Duodenal mucosa (tissue), 2 donors: ENCODE measurements around the gene ALPK1.

ENCODE experiments used
- H3K27ac ChIP-seq: one replicate; pipeline ENCODE4 v1.7.0; 2013; ENCODE audit warnings: low read depth, low read length
- H3K27me3 ChIP-seq, 2 donors: one replicate each; pipeline ENCODE4 v1.7.0; 2013; ENCODE audit warnings: low read length in 2 of 2, control low read depth in 1 of 2; ENCODE audit not compliant: insufficient read depth in 2 of 2, control insufficient read depth in 1 of 2
- H3K36me3 ChIP-seq, 2 donors: one replicate each; pipeline ENCODE4 v1.7.0; 2013; ENCODE audit warnings: low read length in 2 of 2, control low read depth in 1 of 2; ENCODE audit not compliant: insufficient read depth in 2 of 2, control insufficient read depth in 1 of 2
- H3K4me1 ChIP-seq, 2 donors: one replicate each; pipeline ENCODE4 v1.7.0; 2013; ENCODE audit warnings: low read length in 2 of 2, control low read depth in 1 of 2; ENCODE audit not compliant: insufficient read depth in 2 of 2, control insufficient read depth in 1 of 2
- H3K4me3 ChIP-seq, 2 donors: one replicate each; pipeline ENCODE4 v1.7.0; 2013; ENCODE audit warnings: low read length in 2 of 2, low read depth in 1 of 2
- H3K9ac ChIP-seq, 2 donors: one replicate each; pipeline ENCODE4 v1.7.0; 2013; ENCODE audit warnings: low read length in 2 of 2, low read depth in 1 of 2
- H3K9me3 ChIP-seq, 2 donors: one replicate each; pipeline ENCODE4 v1.7.0; 2013; ENCODE audit warnings: low read length in 2 of 2, control low read depth in 1 of 2; ENCODE audit not compliant: control insufficient read depth in 1 of 2

The ALPK1 gene

GRCh38 chr4:112352736-112353135 lies 55.6 kb downstream of the ALPK1 start:
- H3K27ac ChIP-seq, result no peak overlapping the region
- no peak overlapping the region for H3K4me3 ChIP-seq
- H3K9ac ChIP-seq, result no peak overlapping the region
- no peaks in the 10 kb centered on the region for H3K9me3 ChIP-seq
- H3K36me3 ChIP-seq, result peaks cover 10 to 12% of the 10 kb centered on the region in 2 donors
- H3K27me3 ChIP-seq, result no peaks in the 10 kb centered on the region
- H3K4me1 ChIP-seq, result no peaks in the 10 kb centered on the region

- H3K4me1 ChIP-seq, result no peaks in the 10 kb centered on the region
- H3K27me3 ChIP-seq, result no peaks in the 10 kb centered on the region
- peaks cover 2 to 3% of the 10 kb centered on the region in 2 donors for H3K9me3 ChIP-seq
- H3K9ac ChIP-seq, result no peak overlapping the region
- H3K36me3 ChIP-seq, result peaks cover 10 to 12% of the 10 kb centered on the region in 2 donors
- H3K27ac ChIP-seq, result no peak overlapping the region
- H3K4me3 ChIP-seq, result no peak overlapping the region
Measured at GRCh38 chr4:112355662-112356061, 58.5 kb downstream of the ALPK1 start.

GRCh38 chr4:112357453-112357852 lies 60.3 kb downstream of the ALPK1 start:
- Histone ChIP-seq H3K4me3 (no peak overlapping the region), H3K9ac (no peak overlapping the region), H3K9me3 (peaks cover 7 to 15% of the 10 kb centered on the region in 2 donors), H3K27me3 (no peaks in the 10 kb centered on the region), H3K4me1 (no peaks in the 10 kb centered on the region), H3K36me3 (peaks cover 10 to 20% of the 10 kb centered on the region in 2 donors), H3K27ac (no peak overlapping the region)

- no peak overlapping the region for H3K4me3 ChIP-seq
- H3K4me1 ChIP-seq, result no peaks in the 10 kb centered on the region
- no peaks in the 10 kb centered on the region for H3K27me3 ChIP-seq
- no peak overlapping the region for H3K27ac ChIP-seq
- no peak overlapping the region for H3K9ac ChIP-seq
- H3K36me3 ChIP-seq, result peaks cover 10 to 20% of the 10 kb centered on the region in 2 donors
- peaks cover 7 to 15% of the 10 kb centered on the region in 2 donors for H3K9me3 ChIP-seq
Measured at GRCh38 chr4:112357897-112358296, 60.7 kb downstream of the ALPK1 start.

GRCh38 chr4:112358415-112358814 lies 61.2 kb downstream of the ALPK1 start:
- H3K4me3 ChIP-seq, result no peak overlapping the region
- no peaks in the 10 kb centered on the region for H3K4me1 ChIP-seq
- peaks cover 10 to 20% of the 10 kb centered on the region in 2 donors for H3K36me3 ChIP-seq
- H3K27ac ChIP-seq, result no peak overlapping the region
- H3K9ac ChIP-seq, result no peak overlapping the region
- peaks cover 7 to 15% of the 10 kb centered on the region in 2 donors for H3K9me3 ChIP-seq
- H3K27me3 ChIP-seq, result no peaks in the 10 kb centered on the region

- Histone ChIP-seq H3K27me3 (no peaks in the 10 kb centered on the region), H3K9me3 (peaks cover 7 to 15% of the 10 kb centered on the region in 2 donors), H3K4me3 (no peak overlapping the region), H3K9ac (no peak overlapping the region), H3K36me3 (peaks cover 10 to 20% of the 10 kb centered on the region in 2 donors), H3K4me1 (no peaks in the 10 kb centered on the region), H3K27ac (no peak overlapping the region)
Measured at GRCh38 chr4:112358952-112359749, 62.0 kb downstream of the ALPK1 start.

GRCh38 chr4:112361181-112361791 lies 64.1 kb downstream of the ALPK1 start:
- no peak overlapping the region for H3K9ac ChIP-seq
- no peak overlapping the region for H3K27ac ChIP-seq
- peaks cover under 1 to 11% of the 10 kb centered on the region in 2 donors for H3K36me3 ChIP-seq
- H3K27me3 ChIP-seq, result no peaks in the 10 kb centered on the region
- no peak overlapping the region for H3K4me3 ChIP-seq
- H3K9me3 ChIP-seq, result peaks cover 12 to 15% of the 10 kb centered on the region in 2 donors
- no peaks in the 10 kb centered on the region for H3K4me1 ChIP-seq

- H3K9ac ChIP-seq, result no peak overlapping the region
- H3K36me3 ChIP-seq, result no peaks in the 10 kb centered on the region
- H3K27ac ChIP-seq, result no peak overlapping the region
- H3K4me1 ChIP-seq, result no peaks in the 10 kb centered on the region
- H3K4me3 ChIP-seq, result no peak overlapping the region
- H3K27me3 ChIP-seq, result no peaks in the 10 kb centered on the region
- peaks cover 0 to 5% of the 10 kb centered on the region in 2 donors for H3K9me3 ChIP-seq
Measured at GRCh38 chr4:112370466-112370865, 73.3 kb downstream of the ALPK1 start.

GRCh38 chr4:112371361-112371760 lies 74.2 kb downstream of the ALPK1 start:
- Histone ChIP-seq H3K4me3 (no peak overlapping the region), H3K27ac (no peak overlapping the region), H3K36me3 (no peaks in the 10 kb centered on the region), H3K4me1 (no peaks in the 10 kb centered on the region), H3K27me3 (no peaks in the 10 kb centered on the region), H3K9ac (no peak overlapping the region), H3K9me3 (peaks cover 0 to 5% of the 10 kb centered on the region in 2 donors)

- Histone ChIP-seq H3K4me3 (no peak overlapping the region), H3K9me3 (no peaks in the 10 kb centered on the region), H3K36me3 (peaks cover 0 to 16% of the 10 kb centered on the region in 2 donors), H3K27ac (no peak overlapping the region), H3K4me1 (no peaks in the 10 kb centered on the region), H3K27me3 (no peaks in the 10 kb centered on the region), H3K9ac (no peak overlapping the region)
Measured at GRCh38 chr4:112374850-112375249, 77.7 kb downstream of the ALPK1 start.
